Activated CD8-positive, alpha-beta memory T cell treated with anti-CD3 and anti-CD28 coated beads, Interleukin-2, amount 10 ng/mL, durations not matched to agents 7 days and 5 days (primary cell): ENCODE results near the gene FOXC2. TPM values are rescaled to one million over a fixed set of nuclear protein-coding genes. Genes with fewer than 3 reads are reported as not detected.

Source experiments
- ATAC-seq: fragments of 150-1000 bp; cut with Tn5 transposase; one replicate; pipeline ENCODE4 v1.10.0; 2021; ENCODE audit warnings: moderate library complexity
- CTCF ChIA-PET: fragments of 350-600 bp; sonication (Branson Sonifier 250); formaldehyde crosslinking; loops from one replicate; lab custom pipeline; 2021; ENCODE audit warnings: antibody characterized with exemption; lab: Charles Lee
- DNase-seq: peaks from one replicate; pipeline ENCODE4 v3.0.0-alpha.2; 2020
- H3K27ac Mint-ChIP-seq: one replicate; pipeline ENCODE4 v1.8.0; 2021; ENCODE audit warnings: mild to moderate bottlenecking, mixed read lengths
- H3K27me3 Mint-ChIP-seq: one replicate; pipeline ENCODE4 v1.8.0; 2021; ENCODE audit warnings: mixed read lengths
- H3K36me3 Mint-ChIP-seq: one replicate; pipeline ENCODE4 v1.8.0; 2021; ENCODE audit warnings: mild to moderate bottlenecking, mixed read lengths
- H3K4me1 Mint-ChIP-seq: one replicate; pipeline ENCODE4 v1.8.0; 2021; ENCODE audit warnings: mixed read lengths
- H3K4me3 Mint-ChIP-seq: one replicate; pipeline ENCODE4 v1.8.0; 2021; ENCODE audit warnings: mild to moderate bottlenecking, moderate library complexity, mixed read lengths
- H3K9me3 Mint-ChIP-seq: one replicate; pipeline ENCODE4 v1.8.0; 2022; ENCODE audit warnings: low read depth, mixed read lengths
- total RNA-seq, 2 experiments: library from RNA; stranded (reverse); gene quantifications; one replicate each; pipeline ENCODE4 v1.2.3, GENCODE V29; 2021

FOXC2 gene
- total RNA-seq, 2 experiments from 2014 or later = not detected

DNA sequence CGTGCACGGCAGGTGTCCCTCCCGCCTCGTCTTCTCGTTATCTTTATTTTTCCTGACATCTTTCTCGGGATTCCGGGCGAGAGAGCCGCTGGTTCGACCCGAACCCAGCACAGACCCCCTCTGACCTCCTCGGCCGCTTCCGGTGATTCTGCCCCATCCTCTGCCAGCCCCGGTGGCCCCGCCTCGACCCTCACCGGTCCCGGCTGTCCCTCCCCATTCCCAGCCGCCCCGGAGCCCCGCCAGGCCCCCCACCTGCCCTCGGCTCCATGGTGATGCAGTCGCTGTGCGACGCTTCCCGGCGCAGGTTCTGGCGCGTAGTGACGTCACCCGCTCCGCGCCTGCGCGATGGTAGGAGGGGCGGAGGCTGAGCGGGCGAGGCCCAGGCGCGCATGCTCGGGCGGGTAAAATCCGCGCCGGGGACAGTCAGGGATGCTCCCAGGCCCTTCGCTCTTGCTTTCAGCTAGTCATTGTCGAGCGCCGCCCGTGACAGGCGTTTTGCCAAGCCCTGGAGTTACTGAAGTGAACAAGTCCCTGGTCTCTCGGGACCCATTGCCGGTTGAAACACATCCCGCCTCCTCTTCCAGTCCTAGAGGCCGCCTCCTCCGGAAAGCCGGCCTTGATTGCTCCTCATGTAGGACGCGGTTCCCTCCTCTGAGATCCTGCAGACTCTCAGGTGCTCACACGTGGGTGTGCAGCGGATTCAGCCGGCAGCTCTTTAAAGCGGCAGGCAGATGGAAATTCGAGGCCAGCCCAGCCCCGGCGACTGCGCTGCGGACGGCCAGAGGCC, 11.5 kb upstream of the FOXC2 start, which contains the start of gene MTHFSD:
MTHFSD (minus strand) TSS at position 319 of the 787 bp plus-strand sequence; CDS start at position 268, 51 bp downstream.
- H3K27ac Mint-ChIP-seq = peak within 1 kb of the TSS; percentile 98
- ATAC-seq = peak; percentile 97

DNA sequence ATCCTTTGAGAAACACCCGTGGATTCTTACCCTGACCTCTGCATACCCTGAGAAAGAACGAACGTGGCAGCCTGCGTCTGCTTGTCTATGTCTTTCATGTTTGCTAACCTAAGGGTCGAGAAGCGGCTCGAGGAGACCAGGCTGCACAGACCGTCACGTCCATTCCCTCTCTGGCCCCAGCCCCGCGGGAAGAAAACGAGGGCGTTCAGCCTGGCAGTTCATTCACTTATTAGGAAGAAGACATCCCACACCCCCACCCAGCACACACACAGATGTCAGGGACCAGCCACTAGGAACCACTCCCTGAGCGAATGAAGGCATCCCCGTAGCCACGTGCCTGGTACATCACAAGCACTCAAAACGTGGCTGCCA, 10.9 kb upstream of the FOXC2 start:
- Mint-ChIP-seq H3K27me3 (peaks cover 4% of the 10 kb centered on the region), H3K4me3 (peak overlapping the region; percentile 84), H3K4me1 (peaks cover 15% of the 10 kb centered on the region), H3K27ac (peak overlapping the region; percentile 98), H3K36me3 (peaks cover 7% of the 10 kb centered on the region), H3K9me3 (no peaks in the 10 kb centered on the region)
- no peak for DNase-seq
- CTCF ChIA-PET = interaction anchor here (1.0 kb wide), 1 partner anchor 9 kb away, joined by 3 read pairs; no protein-coding TSS in a partner anchor
- no peak for ATAC-seq

More for the DNA sequence above, 11.5 kb upstream of the FOXC2 start, which contains the start of gene MTHFSD:
- Mint-ChIP-seq H3K4me1 (peaks cover 15% of the 10 kb centered on the region), H3K9me3 (no peaks in the 10 kb centered on the region), H3K4me3 (peak within 1 kb of the TSS; percentile 84), H3K27me3 (peaks cover 4% of the 10 kb centered on the region), H3K36me3 (peaks cover 7% of the 10 kb centered on the region)
- CTCF ChIA-PET = interaction anchor here (1.0 kb wide), 1 partner anchor 10 kb away, joined by 3 read pairs; no protein-coding TSS in a partner anchor
- DNase-seq = peak; percentile 95

DNA sequence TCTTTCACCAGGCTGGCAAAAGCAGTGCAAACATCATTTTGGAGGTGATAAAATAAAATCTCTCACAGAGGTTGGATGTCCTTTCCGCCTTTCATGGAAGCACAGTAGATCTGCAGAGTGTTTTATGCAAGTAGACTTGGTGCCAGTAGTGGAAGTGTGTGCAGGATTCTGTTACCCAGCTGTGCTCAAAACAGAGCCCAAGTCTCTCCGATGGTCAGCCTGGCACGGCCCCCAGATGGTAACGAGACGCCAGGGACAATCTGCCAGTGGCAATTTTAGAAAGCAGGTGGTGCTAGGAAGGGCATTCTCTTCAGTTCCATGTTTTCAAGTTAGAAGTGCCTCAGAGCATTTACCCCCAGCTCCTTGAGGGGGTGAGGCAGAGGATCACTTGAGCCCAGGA, 10.1 kb upstream of the FOXC2 start:
- CTCF ChIA-PET = no interaction called here
- no peak overlapping the region for H3K27ac Mint-ChIP-seq
- H3K27me3 Mint-ChIP-seq = peaks cover 4% of the 10 kb centered on the region
- peaks cover 5% of the 10 kb centered on the region for H3K36me3 Mint-ChIP-seq
- DNase-seq (no peak), ATAC-seq (no peak)
- H3K9me3 Mint-ChIP-seq = no peaks in the 10 kb centered on the region
- H3K4me1 Mint-ChIP-seq = peaks cover 15% of the 10 kb centered on the region
- H3K4me3 Mint-ChIP-seq = peak overlapping the region; percentile 5

DNA sequence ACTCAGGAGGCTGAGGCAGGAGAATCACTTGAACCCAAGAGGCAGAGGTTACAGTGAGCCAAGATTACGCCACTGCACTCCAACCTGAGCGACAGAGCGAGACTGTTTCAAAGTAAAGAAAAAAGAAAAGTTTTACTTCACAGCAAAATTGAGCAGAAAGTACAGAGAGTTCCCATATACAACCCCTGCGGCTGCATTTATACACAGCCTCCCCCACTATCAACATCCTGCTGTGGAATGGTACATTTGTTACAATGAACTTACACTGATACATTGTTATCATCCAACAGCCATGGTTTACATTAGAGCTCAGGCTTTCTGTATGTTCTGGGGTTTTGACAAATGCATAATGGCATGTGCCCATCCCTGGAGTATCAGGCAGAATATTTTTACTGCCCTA, 9.0 kb upstream of the FOXC2 start:
- H3K9me3 Mint-ChIP-seq = no peaks in the 10 kb centered on the region
- ATAC-seq (no peak), DNase-seq (no peak)
- CTCF ChIA-PET = no interaction called here
- peaks cover 8% of the 10 kb centered on the region for H3K27me3 Mint-ChIP-seq
- peaks cover 14% of the 10 kb centered on the region for H3K4me1 Mint-ChIP-seq
- no peak overlapping the region for H3K4me3 Mint-ChIP-seq
- no peak overlapping the region for H3K27ac Mint-ChIP-seq
- peaks cover 5% of the 10 kb centered on the region for H3K36me3 Mint-ChIP-seq

DNA sequence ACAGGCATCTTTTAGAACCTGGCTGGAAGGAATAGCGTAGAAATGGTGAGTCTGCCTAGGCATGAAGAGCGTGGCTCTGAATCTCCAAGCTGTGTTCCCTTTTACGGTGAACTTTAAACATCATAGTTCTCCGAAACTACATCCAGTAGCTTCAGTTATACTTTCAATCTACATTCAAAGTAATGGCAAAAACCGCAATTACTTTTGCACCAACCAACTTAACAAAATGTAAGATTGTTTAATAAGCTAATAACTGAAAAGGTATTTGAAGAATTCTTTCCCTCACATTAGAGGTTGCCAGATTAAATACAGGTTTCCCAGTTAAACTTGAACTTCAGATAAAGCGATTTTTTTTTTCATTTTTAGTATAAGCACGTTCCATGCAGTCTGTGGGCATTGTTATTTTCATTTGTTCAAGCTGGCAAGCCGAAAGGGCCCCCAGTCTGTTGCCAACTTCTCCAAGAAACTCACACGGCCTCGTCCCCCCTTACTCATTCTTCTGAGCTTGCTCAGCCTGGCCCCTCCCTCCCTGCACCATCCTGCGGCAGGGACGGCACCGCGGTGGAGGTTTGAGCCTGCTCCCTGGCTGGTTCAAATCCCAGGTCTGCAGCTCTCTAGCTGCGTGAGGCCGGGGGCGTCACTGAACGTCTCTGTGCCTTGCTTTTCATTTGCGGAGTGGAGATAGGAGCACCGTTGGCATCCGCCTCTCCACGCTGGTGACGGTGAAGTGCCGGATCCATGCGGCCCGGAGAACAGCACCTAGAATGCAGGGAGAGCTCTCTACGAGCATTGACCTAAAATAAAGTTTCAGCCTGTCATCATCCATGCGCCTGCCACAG, 8.1 kb upstream of the FOXC2 start:
- ATAC-seq = no peak
- Mint-ChIP-seq H3K27me3 (peaks cover 15% of the 10 kb centered on the region), H3K27ac (no peak overlapping the region), H3K4me3 (no peak overlapping the region), H3K4me1 (peaks cover 15% of the 10 kb centered on the region), H3K36me3 (peaks cover 5% of the 10 kb centered on the region), H3K9me3 (no peaks in the 10 kb centered on the region)
- CTCF ChIA-PET = interaction anchor here (0.6 kb wide), 1 partner anchor 821 kb away, joined by 5 read pairs; no protein-coding TSS in a partner anchor
- DNase-seq = no peak

DNA sequence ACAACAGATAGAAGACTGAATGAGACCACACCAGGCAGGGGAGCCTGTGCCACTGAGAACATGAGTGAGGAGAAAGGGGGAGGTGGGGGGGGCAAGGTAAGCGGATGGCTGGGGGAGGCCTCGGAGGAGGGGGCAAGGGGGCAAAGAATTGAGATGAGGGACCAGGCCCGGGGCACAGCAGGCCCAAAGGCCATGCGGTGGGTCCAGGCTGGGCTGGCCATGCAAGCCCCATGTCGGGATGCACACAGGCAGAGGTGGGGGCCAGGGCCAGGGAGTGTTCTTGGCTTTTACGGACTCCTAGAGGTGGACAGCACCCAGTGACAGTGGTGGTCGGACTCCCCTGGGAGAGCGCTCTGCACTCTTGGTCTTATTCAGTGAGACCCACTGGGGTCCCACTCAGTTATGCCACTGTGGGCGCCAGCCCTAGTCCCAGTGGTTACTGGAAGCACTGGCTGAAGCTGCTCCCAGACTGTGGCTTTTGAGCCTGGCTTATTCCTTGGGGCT, 6.8 kb upstream of the FOXC2 start:
- Mint-ChIP-seq H3K27me3 (peaks cover 28% of the 10 kb centered on the region), H3K27ac (no peak overlapping the region), H3K4me3 (no peak overlapping the region), H3K9me3 (no peaks in the 10 kb centered on the region), H3K4me1 (peaks cover 15% of the 10 kb centered on the region), H3K36me3 (no peaks in the 10 kb centered on the region)
- CTCF ChIA-PET = no interaction called here
- DNase-seq (no peak), ATAC-seq (no peak)

DNA sequence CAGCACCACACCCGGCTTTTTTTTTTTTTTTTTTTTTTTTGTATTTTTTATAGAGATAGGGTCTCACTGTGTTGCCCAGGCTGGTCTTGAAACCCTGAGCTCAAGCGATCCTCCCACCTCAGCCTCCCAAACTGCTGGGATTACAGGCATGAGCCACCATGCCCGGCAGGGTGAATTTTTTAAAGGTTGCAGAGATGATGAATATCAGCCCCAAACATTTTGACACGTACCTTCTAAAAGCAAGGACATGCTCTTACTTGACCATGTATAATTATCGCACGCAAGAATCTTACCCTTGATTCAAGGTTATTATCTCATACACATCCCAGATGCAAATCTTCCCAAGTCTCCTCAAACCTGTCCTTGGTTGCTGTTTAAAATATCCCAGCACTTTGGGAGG, 4.3 kb upstream of the FOXC2 start:
- peaks cover 9% of the 10 kb centered on the region for H3K4me1 Mint-ChIP-seq

DNA sequence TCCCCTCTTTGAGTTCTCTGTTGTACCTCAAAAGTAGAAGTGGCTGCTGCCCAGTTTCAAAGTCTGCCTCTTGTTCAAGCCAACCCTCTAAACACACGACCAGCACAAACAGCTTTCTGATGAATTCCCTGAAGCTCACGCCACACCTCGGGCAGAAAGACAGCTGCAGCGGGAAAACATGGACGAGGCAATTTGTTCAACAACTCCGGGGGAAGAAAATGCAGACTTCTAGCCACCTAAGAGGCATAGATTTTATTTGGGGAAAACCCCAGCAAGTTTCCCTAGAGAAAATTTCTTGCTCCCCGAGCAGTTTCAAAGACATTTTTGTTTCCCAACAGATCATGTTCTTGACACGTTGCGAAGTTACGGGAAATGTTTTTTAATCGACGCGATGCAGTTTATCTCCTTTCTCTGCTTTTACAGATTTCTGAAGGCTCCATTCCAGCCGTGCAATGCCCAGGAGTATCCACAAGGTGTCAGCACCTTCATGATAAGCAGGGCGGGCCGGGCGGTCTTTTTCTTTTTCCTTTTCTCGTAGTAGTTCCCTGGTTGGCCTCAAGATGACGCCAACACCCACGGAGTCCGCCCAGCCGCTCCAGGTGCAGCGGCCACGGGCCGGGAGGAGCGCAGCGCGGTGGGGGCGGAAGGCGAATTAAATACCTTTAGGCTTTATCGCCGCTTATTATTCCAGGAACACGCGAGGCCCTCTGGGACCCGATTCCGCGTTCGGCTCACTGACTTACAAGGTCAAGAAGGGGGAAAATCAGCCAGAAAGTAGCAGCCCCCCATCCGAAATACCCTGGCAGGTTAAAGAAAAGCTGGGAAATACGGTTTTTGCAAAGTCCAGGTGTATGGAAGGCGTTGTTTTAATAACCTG, 2.9 kb upstream of the FOXC2 start:
- Mint-ChIP-seq H3K27ac (no peak overlapping the region), H3K4me1 (peaks cover 9% of the 10 kb centered on the region), H3K4me3 (no peak overlapping the region), H3K36me3 (no peaks in the 10 kb centered on the region), H3K9me3 (no peaks in the 10 kb centered on the region), H3K27me3 (peaks cover 47% of the 10 kb centered on the region)
- CTCF ChIA-PET = interaction anchor here (0.7 to 2.5 kb wide), 21 partner anchors 9 to 734 kb away, joined by 3 to 22 read pairs (median 4); partner anchors contain the start of genes FOXL1 and MTHFSD
- DNase-seq (peak; percentile 92), ATAC-seq (peak; percentile 88)

More for the DNA sequence above, 4.3 kb upstream of the FOXC2 start:
- Mint-ChIP-seq H3K27me3 (peaks cover 45% of the 10 kb centered on the region), H3K4me3 (no peak overlapping the region), H3K9me3 (no peaks in the 10 kb centered on the region), H3K36me3 (no peaks in the 10 kb centered on the region), H3K27ac (no peak overlapping the region)
- CTCF ChIA-PET = interaction anchor here (0.8 to 1.6 kb wide), 4 partner anchors 26 to 1074 kb away, joined by 3 to 5 read pairs (median 4); no protein-coding TSS in a partner anchor
- ATAC-seq = no peak
- no peak for DNase-seq

DNA sequence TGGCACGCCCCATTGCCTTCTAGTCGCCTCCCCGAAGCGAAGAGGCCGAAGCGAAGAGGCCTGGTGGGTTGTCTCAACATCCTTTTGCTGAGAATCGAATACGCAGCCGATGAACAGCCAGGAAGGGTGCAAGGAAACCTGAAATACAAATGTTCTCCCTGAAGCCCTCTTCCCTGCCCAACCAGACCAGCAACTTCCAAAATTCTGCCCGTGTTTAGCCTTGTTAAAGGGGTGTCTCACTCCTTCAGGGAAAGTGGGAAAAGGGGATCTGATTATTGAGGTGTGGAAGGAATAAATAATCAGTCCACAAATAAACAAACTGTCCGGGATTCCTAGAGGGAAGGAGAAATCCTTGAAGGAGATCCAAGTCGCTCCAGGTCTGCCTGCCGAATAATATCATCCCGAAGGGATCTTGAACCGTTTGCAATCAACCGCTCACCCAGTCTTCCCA, 1.4 kb upstream of the FOXC2 start:
- H3K27ac Mint-ChIP-seq = no peak overlapping the region
- CTCF ChIA-PET = interaction anchor here (0.8 to 2.5 kb wide), 17 partner anchors 10 to 713 kb away, joined by 3 to 22 read pairs (median 4); partner anchors contain the start of genes FOXL1 and MTHFSD
- H3K4me3 Mint-ChIP-seq = no peak overlapping the region
- H3K36me3 Mint-ChIP-seq = no peaks in the 10 kb centered on the region
- H3K4me1 Mint-ChIP-seq = peaks cover 9% of the 10 kb centered on the region
- peaks cover 61% of the 10 kb centered on the region for H3K27me3 Mint-ChIP-seq
- no peak for DNase-seq
- ATAC-seq = no peak
- H3K9me3 Mint-ChIP-seq = no peaks in the 10 kb centered on the region

DNA sequence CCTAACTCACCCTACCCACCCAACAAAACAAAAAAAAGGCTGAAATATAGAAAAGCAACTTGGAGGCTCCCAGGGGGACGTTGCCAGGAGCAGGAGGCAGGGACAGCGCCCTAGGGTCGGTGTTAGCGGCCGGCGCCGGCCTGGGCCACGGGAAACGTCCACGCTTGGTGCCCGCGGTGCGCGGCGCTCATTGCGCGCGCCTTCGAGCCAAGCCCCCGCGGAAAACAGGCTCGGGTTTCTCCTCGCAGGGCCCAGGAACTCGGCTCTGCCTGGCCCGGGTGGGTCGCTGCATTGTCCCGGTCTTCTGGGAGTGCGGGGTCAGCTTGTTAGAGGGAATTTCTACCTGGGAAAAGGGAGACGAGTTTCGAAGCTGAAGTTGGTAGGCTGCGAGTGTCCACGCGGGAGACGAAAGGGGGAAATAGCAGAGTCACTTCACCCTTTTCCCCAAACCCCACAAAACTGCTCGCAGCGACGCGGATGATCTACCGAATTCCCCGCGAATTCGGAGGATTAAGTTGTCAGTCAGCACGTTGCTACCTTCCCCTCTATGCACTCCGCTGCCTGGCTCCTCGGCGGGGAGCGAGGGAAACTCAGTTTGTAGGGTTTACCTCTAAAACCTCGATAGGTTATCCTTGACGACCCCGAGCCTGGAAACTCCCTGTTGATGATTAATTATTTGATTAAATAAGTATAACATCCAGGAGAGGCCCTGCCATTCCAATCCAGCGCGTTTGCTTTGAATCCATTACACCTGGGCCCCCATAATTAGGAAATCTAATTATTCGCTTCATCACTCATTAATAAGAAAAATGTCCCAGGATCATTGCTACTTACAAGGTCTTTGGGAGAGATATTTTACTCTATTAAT, 751 bp upstream of the FOXC2 start:
- H3K4me3 Mint-ChIP-seq = no peak overlapping the region
- no peak for ATAC-seq
- H3K27me3 Mint-ChIP-seq = peaks cover 67% of the 10 kb centered on the region
- CTCF ChIA-PET = no interaction called here
- no peaks in the 10 kb centered on the region for H3K9me3 Mint-ChIP-seq
- H3K27ac Mint-ChIP-seq = no peak overlapping the region
- no peaks in the 10 kb centered on the region for H3K36me3 Mint-ChIP-seq
- DNase-seq = no peak
- peaks cover 9% of the 10 kb centered on the region for H3K4me1 Mint-ChIP-seq

DNA sequence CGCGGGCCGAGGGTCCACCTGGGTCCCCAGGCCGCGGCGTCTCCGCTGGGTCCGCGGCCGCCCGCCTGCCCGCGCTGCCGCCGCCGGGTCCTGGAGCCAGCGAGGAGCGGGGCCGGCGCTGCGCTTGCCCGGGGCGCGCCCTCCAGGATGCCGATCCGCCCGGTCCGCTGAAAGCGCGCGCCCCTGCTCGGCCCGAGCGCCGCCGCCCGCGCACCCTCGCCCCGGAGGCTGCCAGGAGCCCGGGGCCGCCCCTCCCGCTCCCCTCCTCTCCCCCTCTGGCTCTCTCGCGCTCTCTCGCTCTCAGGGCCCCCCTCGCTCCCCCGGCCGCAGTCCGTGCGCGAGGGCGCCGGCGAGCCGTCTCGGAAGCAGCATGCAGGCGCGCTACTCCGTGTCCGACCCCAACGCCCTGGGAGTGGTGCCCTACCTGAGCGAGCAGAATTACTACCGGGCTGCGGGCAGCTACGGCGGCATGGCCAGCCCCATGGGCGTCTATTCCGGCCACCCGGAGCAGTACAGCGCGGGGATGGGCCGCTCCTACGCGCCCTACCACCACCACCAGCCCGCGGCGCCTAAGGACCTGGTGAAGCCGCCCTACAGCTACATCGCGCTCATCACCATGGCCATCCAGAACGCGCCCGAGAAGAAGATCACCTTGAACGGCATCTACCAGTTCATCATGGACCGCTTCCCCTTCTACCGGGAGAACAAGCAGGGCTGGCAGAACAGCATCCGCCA, 504 bp downstream of the FOXC2 start:
- Mint-ChIP-seq H3K9me3 (no peaks in the 10 kb centered on the region), H3K4me3 (no peak overlapping the region), H3K36me3 (no peaks in the 10 kb centered on the region), H3K27me3 (peaks cover 75% of the 10 kb centered on the region), H3K27ac (no peak overlapping the region), H3K4me1 (peaks cover 9% of the 10 kb centered on the region)
- ATAC-seq (no peak), DNase-seq (no peak)
- CTCF ChIA-PET = no interaction called here
